GM12878 (cell line): ENCODE data around the gene GPRC5C. TPM values are rescaled to one million over a fixed set of nuclear protein-coding genes. Genes with fewer than 3 reads are reported as not detected.

Experiments used
- ATAC-seq: fragments of 200-7000 bp; cut with Tn5 transposase; 3 replicates; pipeline ENCODE4 v1.9.1; 2020; ENCODE audit warnings: mild to moderate bottlenecking, moderate library complexity
- BruUV-seq: library from RNA; stranded (reverse); fragments of 400-500 nt; replicated peaks from 2 replicates; lab custom pipeline; 2021; lab: Mats Ljungman, UMichigan
- CTCF ChIA-PET: fragments of 300-600 bp; sonication (Branson Sonifier 250); formaldehyde crosslinking; extraction: SDS; loops from one replicate; lab custom pipeline; 2021; ENCODE audit warnings: inconsistent platforms; lab: Yijun Ruan, JAX
- POLR2A ChIA-PET: fragments of 350-600 bp; formaldehyde crosslinking; extraction: SDS; loops from one replicate; lab custom pipeline; 2021; ENCODE audit warnings: inconsistent platforms; lab: Charles Lee
- RAD21 ChIA-PET: fragments of 300-600 bp; sonication (Branson Sonifier 250); formaldehyde crosslinking; loops from one replicate; lab custom pipeline; 2023; ENCODE audit warnings: antibody characterized with exemption; ENCODE audit not compliant: unreplicated experiment; lab: Charles Lee
- SMC1A ChIA-PET: fragments of 300-600 bp; sonication (Branson Sonifier 250); formaldehyde crosslinking; loops from one replicate; lab custom pipeline; 2023; ENCODE audit not compliant: unreplicated experiment, uncharacterized antibody; lab: Charles Lee
- DNase-seq: peaks from one replicate; pipeline ENCODE4 v3.0.0-alpha.2; 2011; ENCODE audit warnings: low read depth, low spot score
- FAIRE-seq: peaks from 3 replicates; lab custom pipeline; 2011; peaks lifted over from hg19 to GRCh38; lab: Jason Lieb, UNC
- H2AFZ ChIP-seq: 2 replicates; pipeline ENCODE4 v1.6.0; 2011; ENCODE audit warnings: low read depth, low read length, control low read depth; ENCODE audit not compliant: control insufficient read depth
- H3K27ac ChIP-seq: 2 replicates; pipeline ENCODE4 v1.5.1; 2011; ENCODE audit warnings: control low read depth; ENCODE audit not compliant: control insufficient read depth, insufficient read depth
- H3K27me3 ChIP-seq, 2 experiments: replicated peaks in 1 of 2; 2 replicates each; pipeline versions ENCODE4 v1.6.0 to v1.6.1; 2011; ENCODE audit warnings: low read length in 1 of 2; ENCODE audit not compliant: control insufficient read depth in 2 of 2, insufficient read depth in 2 of 2
- H3K36me3 ChIP-seq, 2 experiments: 2 replicates each; pipeline ENCODE4 v1.5.1; 2011; ENCODE audit warnings: low read length in 1 of 2; ENCODE audit not compliant: control insufficient read depth in 2 of 2, insufficient read depth in 2 of 2
- H3K4me1 ChIP-seq: 2 replicates; pipeline ENCODE4 v1.6.1; 2011; ENCODE audit warnings: mild to moderate bottlenecking, low read length, moderate library complexity, mixed read lengths; ENCODE audit not compliant: control insufficient read depth, insufficient read depth
- H3K4me2 ChIP-seq: 2 replicates; pipeline ENCODE4 v1.6.0; 2011; ENCODE audit warnings: control low read depth; ENCODE audit not compliant: control insufficient read depth, insufficient read depth
- H3K4me3 ChIP-seq: fragments of 200-600 bp; sonication (generic); 2 replicates; pipeline ENCODE4 v1.5.1; 2016
- H3K79me2 ChIP-seq: 2 replicates; pipeline ENCODE4 v1.6.0; 2011; ENCODE audit warnings: low read length; ENCODE audit not compliant: control insufficient read depth, insufficient read depth
- H3K9ac ChIP-seq: 2 replicates; pipeline ENCODE4 v1.8.0; 2011; ENCODE audit warnings: low read length, control low read depth, mixed read lengths; ENCODE audit not compliant: control insufficient read depth, insufficient read depth
- H3K9me3 ChIP-seq: replicated peaks from 3 replicates; pipeline ENCODE4 v1.5.1; 2011; ENCODE audit warnings: mild to moderate bottlenecking, low read length; ENCODE audit not compliant: control insufficient read depth, insufficient read depth
- H4K20me1 ChIP-seq: 2 replicates; pipeline ENCODE4 v1.6.0; 2011; ENCODE audit not compliant: control insufficient read depth, insufficient read depth
- EGR1 ChIP-seq, 2 experiments: IDR thresholded peaks; 1 replicate in 1 of 2; 2 replicates in 1 of 2; pipeline ENCODE4 v1.6.1; 2011 to 2012; ENCODE audit warnings: low read depth in 2 of 2, low read length in 2 of 2, borderline replicate concordance in 1 of 2, mild to moderate bottlenecking in 1 of 2, moderate library complexity in 1 of 2
- NR2F1 ChIP-seq: fragments of 450-650 bp; conservative IDR thresholded peaks from 2 replicates; pipeline ENCODE4 v1.6.1; 2017; ENCODE audit warnings: mild to moderate bottlenecking
- PAX5 ChIP-seq: IDR thresholded peaks from 2 replicates; pipeline ENCODE4 v1.6.1; 2011; ENCODE audit warnings: low read depth, low read length, borderline replicate concordance
- RAD21 ChIP-seq: IDR thresholded peaks from 2 replicates; pipeline ENCODE4 v1.6.1; 2011; ENCODE audit warnings: mild to moderate bottlenecking, low read depth, low read length, moderate library complexity; ENCODE audit not compliant: insufficient read depth
- WGBS: methylation state at CpG from one replicate; pipeline ENCODE4 v1.1.6; 2016; ENCODE audit warnings: low lambda C conversion rate; ENCODE audit not compliant: insufficient replicate concordance, insufficient coverage; ENCODE audit errors: missing lambda C conversion rate; 5-methylcytosine and 5-hydroxymethylcytosine counted together
- in situ Hi-C: fragments of 300-500 bp; cut with MboI; formaldehyde crosslinking; loops from 9 replicates; pipeline ENCODE4 v1.14.3; 2018; ENCODE audit warnings: mixed read lengths
- intact Hi-C: fragments of 100-400 bp; cut with micrococcal nuclease; formaldehyde crosslinking; loops from one replicate; pipeline ENCODE4 v1.14.2; 2022; ENCODE audit not compliant: unreplicated experiment
- polyA plus RNA-seq, 11 experiments: library from polyadenylated mRNA; depleted of rRNA in 4 of 11; unstranded in 6 of 11; stranded (reverse) in 5 of 11; fragments of >200 nt; fragmentation: Nextera tagmentation in 4 of 11; fragmentation: Illumina TruSeq in 1 of 11; extraction: Ambion mirVana in 4 of 11; extraction: Trizol in 1 of 11; gene quantifications; 1 replicate in 1 of 11; 2 replicates in 10 of 11; pipeline versions ENCODE4 v1.2.1 to v1.2.3, GENCODE V29; 2011 to 2016; ENCODE audit warnings: inconsistent platforms in 2 of 11, missing spikeins in 2 of 11, low read depth in 1 of 11
- total RNA-seq, 4 experiments: library from RNA; depleted of rRNA in 3 of 4; stranded (reverse); fragments of >200 nt in 3 of 4; fragmentation: Illumina TruSeq in 1 of 4; extraction: Trizol in 1 of 4; gene quantifications; 2 replicates each; pipeline versions ENCODE4 v1.2.1 to v1.2.3, GENCODE V29; 2013 to 2021
- TF ChIP-seq, protein P1 (sequence below), 3 experiments: IDR thresholded peaks in 2 of 3; conservative IDR thresholded peaks in 1 of 3; 2 replicates each; pipeline ENCODE4 v1.5.1; 2011; ENCODE audit warnings: low read depth in 3 of 3, low read length in 3 of 3, mild to moderate bottlenecking in 3 of 3, control low read depth in 2 of 3, moderate library complexity in 2 of 3, inconsistent platforms in 1 of 3, mixed read lengths in 1 of 3; ENCODE audit not compliant: control insufficient read depth in 2 of 3, insufficient read depth in 1 of 3; ENCODE audit errors: extremely low read depth in 1 of 3

GPRC5C gene
- total and polyA plus RNA-seq, 10 of the 15 experiments (the other 5 are each of a cell fraction or from before 2014, with no cell fraction given): 0.04 to 1.3 (median 0.36) TPM; not detected in 2

- no peak for FAIRE-seq
- peak overlapping the region; percentile 41; the same call in 1 of the 2 replicates for H2AFZ ChIP-seq
- ChIA-PET SMC1A (interaction anchor here (0.8 to 6.2 kb wide), 12 partner anchors 10 to 85 kb away, joined by 3 to 47 read pairs (median 6); partner anchors contain the start of genes CD300LB and GPR142), RAD21 (interaction anchor here (0.6 to 7.1 kb wide), 20 partner anchors 10 to 243 kb away, joined by 3 to 83 read pairs (median 4); partner anchors contain the start of genes CD300LB and GPR142), POLR2A (no interaction called here), CTCF (interaction anchor here (1.1 to 10.5 kb wide), 11 partner anchors 10 to 85 kb away, joined by 3 to 314 read pairs (median 24); partner anchors contain the start of genes CD300LB and GPR142)
- no peak for DNase-seq
- no peaks in the 10 kb centered on the region for H4K20me1 ChIP-seq
- peak overlapping the region; percentile 85 for H3K4me2 ChIP-seq
- H3K4me1 ChIP-seq: peaks cover 14% of the 10 kb centered on the region
- H3K9ac ChIP-seq: no peak overlapping the region
- TF ChIP-seq EGR1 (IDR thresholded peaks at IDR 0.05; ENCODE audit: borderline replicate concordance in 1 of 2, low read depth in 2 of 2, low read length in 2 of 2) (0 out of 3 replicates have a peak, but pooled peaks of 1 of the 2 experiments have one; percentile 7), PAX5 (no peak), RAD21 (peak; percentile 30; the same call in 1 of the 2 replicates), NR2F1 (0 out of 2 replicates have a peak, but pooled peaks have one; percentile 1)
- TF ChIP-seq, protein P1, sequence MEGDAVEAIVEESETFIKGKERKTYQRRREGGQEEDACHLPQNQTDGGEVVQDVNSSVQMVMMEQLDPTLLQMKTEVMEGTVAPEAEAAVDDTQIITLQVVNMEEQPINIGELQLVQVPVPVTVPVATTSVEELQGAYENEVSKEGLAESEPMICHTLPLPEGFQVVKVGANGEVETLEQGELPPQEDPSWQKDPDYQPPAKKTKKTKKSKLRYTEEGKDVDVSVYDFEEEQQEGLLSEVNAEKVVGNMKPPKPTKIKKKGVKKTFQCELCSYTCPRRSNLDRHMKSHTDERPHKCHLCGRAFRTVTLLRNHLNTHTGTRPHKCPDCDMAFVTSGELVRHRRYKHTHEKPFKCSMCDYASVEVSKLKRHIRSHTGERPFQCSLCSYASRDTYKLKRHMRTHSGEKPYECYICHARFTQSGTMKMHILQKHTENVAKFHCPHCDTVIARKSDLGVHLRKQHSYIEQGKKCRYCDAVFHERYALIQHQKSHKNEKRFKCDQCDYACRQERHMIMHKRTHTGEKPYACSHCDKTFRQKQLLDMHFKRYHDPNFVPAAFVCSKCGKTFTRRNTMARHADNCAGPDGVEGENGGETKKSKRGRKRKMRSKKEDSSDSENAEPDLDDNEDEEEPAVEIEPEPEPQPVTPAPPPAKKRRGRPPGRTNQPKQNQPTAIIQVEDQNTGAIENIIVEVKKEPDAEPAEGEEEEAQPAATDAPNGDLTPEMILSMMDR (IDR thresholded peaks at IDR 0.05 in 2 of 3, conservative IDR thresholded peaks at IDR 0.05 in 1 of 3; ENCODE audit: control insufficient read depth in 2 of 3, extremely low read depth in 1 of 3, insufficient read depth in 1 of 3, low read depth in 3 of 3, low read length in 3 of 3): peak in 1 of 3 experiments; percentile 18; a peak in 2 of 6 replicates
- H3K27me3 ChIP-seq: peaks cover 0 to 2% of the 10 kb centered on the region in 2 experiments; a peak in 2 of 4 replicates
- no peaks in the 10 kb centered on the region for H3K36me3 ChIP-seq
- intact Hi-C loops (no loop called here), in situ Hi-C loops (no loop called here)
- H3K79me2 ChIP-seq: no peaks in the 10 kb centered on the region
- peak; percentile 99 for ATAC-seq
- WGBS: 31% methylated on average over 21 of the region's 43 CpGs
- H3K4me3 ChIP-seq: 0 out of 2 replicates have a peak overlapping the region, but pooled peaks have one; percentile 16
- H3K27ac ChIP-seq: no peak overlapping the region
- H3K9me3 ChIP-seq: no peaks in the 10 kb centered on the region
- BruUV-seq: no TSS peak
Measured at GRCh38 chr17:74453665-74454196, 21.8 kb downstream of the GPRC5C start.
